SU-DHL-6 (cell line): ENCODE measurements around the gene TREML2.

Experiments used
- H2AFZ ChIP-seq: fragments of 200-600 bp; sonication (generic); 2 replicates; pipeline ENCODE4 v1.6.1; 2014; ENCODE audit warnings: low read depth, mild to moderate bottlenecking, moderate library complexity, mixed read lengths, antibody characterized with exemption, low read length; ENCODE audit not compliant: severe bottlenecking
- H3F3A ChIP-seq: fragments of 200-600 bp; shearing (Covaris generic); 2 replicates; pipeline ENCODE4 v1.6.0; 2016; ENCODE audit warnings: antibody characterized with exemption, mild to moderate bottlenecking; ENCODE audit not compliant: insufficient read depth
- H3K27ac ChIP-seq: fragments of 200-600 bp; sonication (generic); 2 replicates; pipeline ENCODE4 v1.5.1; 2016; ENCODE audit warnings: low read depth, mild to moderate bottlenecking, low read length, moderate library complexity, mixed read lengths
- H3K27me3 ChIP-seq: fragments of 200-600 bp; sonication (generic), shearing (Covaris generic); 2 replicates; pipeline ENCODE4 v1.6.0; 2014; ENCODE audit warnings: mild to moderate bottlenecking, low read length
- H3K36me3 ChIP-seq: fragments of 200-600 bp; sonication (generic); 2 replicates; pipeline ENCODE4 v1.6.1; 2014; ENCODE audit warnings: mild to moderate bottlenecking, low read length, mixed read lengths
- H3K4me2 ChIP-seq: fragments of 300-600, 200-600 bp; shearing (Covaris generic), sonication (generic); 2 replicates; pipeline ENCODE4 v1.6.0; 2014; ENCODE audit warnings: low read length, low read depth, mild to moderate bottlenecking; ENCODE audit not compliant: poor library complexity, severe bottlenecking
- H3K4me3 ChIP-seq: fragments of 200-600 bp; sonication (generic); 2 replicates; pipeline ENCODE4 v1.5.1; 2014; ENCODE audit warnings: antibody characterized with exemption, low read length, mild to moderate bottlenecking, mixed read lengths; ENCODE audit not compliant: insufficient read depth, poor library complexity, severe bottlenecking
- H3K79me2 ChIP-seq: fragments of 200-600 bp; sonication (generic); 2 replicates; pipeline ENCODE4 v1.6.1; 2014; ENCODE audit warnings: mild to moderate bottlenecking, low read length, moderate library complexity; ENCODE audit not compliant: insufficient read depth
- H3K9ac ChIP-seq: fragments of 200-600 bp; sonication (generic); 2 replicates; pipeline ENCODE4 v1.7.0; 2014; ENCODE audit warnings: mild to moderate bottlenecking, low read length
- H3K9me2 ChIP-seq: fragments of 200-600 bp; sonication (generic); replicated peaks from 2 replicates; pipeline ENCODE4 v1.6.1; 2014; ENCODE audit warnings: low read length; ENCODE audit not compliant: insufficient read depth
- H3K9me3 ChIP-seq: fragments of 200-600 bp; sonication (generic); 2 replicates; pipeline ENCODE4 v1.6.1; 2014; ENCODE audit warnings: low read length, mixed read lengths; ENCODE audit not compliant: insufficient read depth
- H4K20me1 ChIP-seq: fragments of 200-600 bp; sonication (generic); 2 replicates; pipeline ENCODE4 v1.6.1; 2014; ENCODE audit warnings: low read depth, mild to moderate bottlenecking, antibody characterized with exemption, low read length, moderate library complexity, mixed read lengths
- CTCF ChIP-seq: fragments of 200-600 bp; sonication (generic); IDR thresholded peaks from one replicate; pipeline ENCODE4 v1.5.1; 2017; ENCODE audit warnings: antibody characterized with exemption, mild to moderate bottlenecking, low read length, moderate library complexity; ENCODE audit not compliant: insufficient read depth, poor library complexity, severe bottlenecking
- EZH2phosphoT487 ChIP-seq: fragments of 200-600 bp; sonication (generic), shearing (Covaris generic); conservative IDR thresholded peaks from 2 replicates; pipeline ENCODE4 v1.6.1; 2018; ENCODE audit warnings: mild to moderate bottlenecking, antibody characterized with exemption, low read length, moderate library complexity, mixed read lengths

The TREML2 gene

GRCh38 chr6:41155132-41155805 lies 45.7 kb downstream of the TREML2 start:
- H3K9me3 ChIP-seq: no peaks in the 10 kb centered on the region
- no peaks in the 10 kb centered on the region for H4K20me1 ChIP-seq
- no peaks in the 10 kb centered on the region for H3K36me3 ChIP-seq
- no peak overlapping the region for H3K4me3 ChIP-seq
- no peaks in the 10 kb centered on the region for H3K79me2 ChIP-seq
- H3K9me2 ChIP-seq: no peaks in the 10 kb centered on the region
- TF ChIP-seq CTCF: no peak
- no peak for TF ChIP-seq EZH2phosphoT487
- H3K4me2 ChIP-seq: no peak overlapping the region
- no peak overlapping the region for H3K9ac ChIP-seq
- H3K27me3 ChIP-seq: no peaks in the 10 kb centered on the region
- no peaks in the 10 kb centered on the region for H3F3A ChIP-seq
- H2AFZ ChIP-seq: no peak overlapping the region
- H3K27ac ChIP-seq: no peak overlapping the region

- Histone ChIP-seq H3K9ac (no peak within 1 kb of the TSS), H3F3A (no peaks in the 10 kb centered on the region), H3K4me3 (no peak within 1 kb of the TSS), H3K36me3 (no peaks in the 10 kb centered on the region), H3K79me2 (no peaks in the 10 kb centered on the region), H3K9me3 (no peaks in the 10 kb centered on the region), H4K20me1 (no peaks in the 10 kb centered on the region), H2AFZ (no peak within 1 kb of the TSS), H3K4me2 (no peak within 1 kb of the TSS), H3K9me2 (no peaks in the 10 kb centered on the region), H3K27ac (no peak within 1 kb of the TSS), H3K27me3 (no peaks in the 10 kb centered on the region)
- no peak for TF ChIP-seq CTCF
- no peak for TF ChIP-seq EZH2phosphoT487
Measured at GRCh38 chr6:41153992-41154625, 46.8 kb downstream of the TREML2 start, which contains the start of gene TREML1. Gene TREML1 (minus strand): TSS chr6:41154347. CDS start chr6:41154288, 59 bp downstream.

- Histone ChIP-seq H3F3A (no peaks in the 10 kb centered on the region), H3K27me3 (no peaks in the 10 kb centered on the region), H3K9me2 (no peaks in the 10 kb centered on the region), H3K36me3 (no peaks in the 10 kb centered on the region), H3K4me2 (no peak overlapping the region), H3K27ac (no peak overlapping the region), H3K9ac (no peak overlapping the region), H2AFZ (no peak overlapping the region), H3K4me3 (no peak overlapping the region), H3K9me3 (no peaks in the 10 kb centered on the region), H3K79me2 (no peaks in the 10 kb centered on the region), H4K20me1 (no peaks in the 10 kb centered on the region)
- TF ChIP-seq EZH2phosphoT487: no peak
- TF ChIP-seq CTCF: no peak
Measured at GRCh38 chr6:41153451-41153850, 47.5 kb downstream of the TREML2 start.
